GM12878 (cell line): ENCODE results near the gene ADCY9. TPM values are rescaled to one million over a fixed set of nuclear protein-coding genes. Genes with fewer than 3 reads are reported as not detected.

Experiments
- ATAC-seq: fragments of 200-7000 bp; cut with Tn5 transposase; 3 replicates; pipeline ENCODE4 v1.9.1; 2020; ENCODE audit warnings: mild to moderate bottlenecking, moderate library complexity
- BruUV-seq: library from RNA; stranded (reverse); fragments of 400-500 nt; replicated peaks from 2 replicates; lab custom pipeline; 2021; lab: Mats Ljungman, UMichigan
- CTCF ChIA-PET: fragments of 300-600 bp; sonication (Branson Sonifier 250); formaldehyde crosslinking; extraction: SDS; loops from one replicate; lab custom pipeline; 2021; ENCODE audit warnings: inconsistent platforms; lab: Yijun Ruan, JAX
- POLR2A ChIA-PET: fragments of 350-600 bp; formaldehyde crosslinking; extraction: SDS; loops from one replicate; lab custom pipeline; 2021; ENCODE audit warnings: inconsistent platforms; lab: Charles Lee
- RAD21 ChIA-PET: fragments of 300-600 bp; sonication (Branson Sonifier 250); formaldehyde crosslinking; loops from one replicate; lab custom pipeline; 2023; ENCODE audit warnings: antibody characterized with exemption; ENCODE audit not compliant: unreplicated experiment; lab: Charles Lee
- SMC1A ChIA-PET: fragments of 300-600 bp; sonication (Branson Sonifier 250); formaldehyde crosslinking; loops from one replicate; lab custom pipeline; 2023; ENCODE audit not compliant: unreplicated experiment, uncharacterized antibody; lab: Charles Lee
- DNase-seq: peaks from one replicate; pipeline ENCODE4 v3.0.0-alpha.2; 2011; ENCODE audit warnings: low read depth, low spot score
- FAIRE-seq: peaks from 3 replicates; lab custom pipeline; 2011; peaks lifted over from hg19 to GRCh38; lab: Jason Lieb, UNC
- H2AFZ ChIP-seq: 2 replicates; pipeline ENCODE4 v1.6.0; 2011; ENCODE audit warnings: low read depth, low read length, control low read depth; ENCODE audit not compliant: control insufficient read depth
- H3K27ac ChIP-seq: 2 replicates; pipeline ENCODE4 v1.5.1; 2011; ENCODE audit warnings: control low read depth; ENCODE audit not compliant: control insufficient read depth, insufficient read depth
- H3K27me3 ChIP-seq, 2 experiments: replicated peaks in 1 of 2; 2 replicates each; pipeline versions ENCODE4 v1.6.0 to v1.6.1; 2011; ENCODE audit warnings: low read length in 1 of 2; ENCODE audit not compliant: control insufficient read depth in 2 of 2, insufficient read depth in 2 of 2
- H3K36me3 ChIP-seq, 2 experiments: 2 replicates each; pipeline ENCODE4 v1.5.1; 2011; ENCODE audit warnings: low read length in 1 of 2; ENCODE audit not compliant: control insufficient read depth in 2 of 2, insufficient read depth in 2 of 2
- H3K4me1 ChIP-seq: 2 replicates; pipeline ENCODE4 v1.6.1; 2011; ENCODE audit warnings: mild to moderate bottlenecking, low read length, moderate library complexity, mixed read lengths; ENCODE audit not compliant: control insufficient read depth, insufficient read depth
- H3K4me2 ChIP-seq: 2 replicates; pipeline ENCODE4 v1.6.0; 2011; ENCODE audit warnings: control low read depth; ENCODE audit not compliant: control insufficient read depth, insufficient read depth
- H3K4me3 ChIP-seq: fragments of 200-600 bp; sonication (generic); 2 replicates; pipeline ENCODE4 v1.5.1; 2016
- H3K79me2 ChIP-seq: 2 replicates; pipeline ENCODE4 v1.6.0; 2011; ENCODE audit warnings: low read length; ENCODE audit not compliant: control insufficient read depth, insufficient read depth
- H3K9ac ChIP-seq: 2 replicates; pipeline ENCODE4 v1.8.0; 2011; ENCODE audit warnings: low read length, control low read depth, mixed read lengths; ENCODE audit not compliant: control insufficient read depth, insufficient read depth
- H3K9me3 ChIP-seq: replicated peaks from 3 replicates; pipeline ENCODE4 v1.5.1; 2011; ENCODE audit warnings: mild to moderate bottlenecking, low read length; ENCODE audit not compliant: control insufficient read depth, insufficient read depth
- H4K20me1 ChIP-seq: 2 replicates; pipeline ENCODE4 v1.6.0; 2011; ENCODE audit not compliant: control insufficient read depth, insufficient read depth
- MTA2 ChIP-seq: fragments of 450-650 bp; IDR thresholded peaks from 2 replicates; pipeline ENCODE4 v1.6.1; 2016; ENCODE audit warnings: low read depth, mild to moderate bottlenecking, moderate library complexity
- NR2C1 ChIP-seq: fragments of 450-650 bp; IDR thresholded peaks from 2 replicates; pipeline ENCODE4 v1.6.1; 2017; ENCODE audit warnings: antibody characterized with exemption, mild to moderate bottlenecking, moderate library complexity
- PBX3 ChIP-seq: IDR thresholded peaks from 2 replicates; pipeline ENCODE4 v1.6.1; 2011; ENCODE audit warnings: mild to moderate bottlenecking, low read depth, low read length, moderate library complexity; ENCODE audit not compliant: insufficient replicate concordance
- RCOR1 ChIP-seq: conservative IDR thresholded peaks from 2 replicates; pipeline ENCODE4 v1.6.1; 2012; ENCODE audit warnings: low read depth, low read length, improper control_type of control experiment
- SMC3 ChIP-seq: IDR thresholded peaks from 2 replicates; pipeline ENCODE4 v1.6.1; 2011; ENCODE audit warnings: low read length, improper control_type of control experiment, borderline replicate concordance
- TCF7 ChIP-seq: IDR thresholded peaks from 2 replicates; pipeline ENCODE4 v1.6.1; 2014; ENCODE audit warnings: antibody characterized with exemption, borderline replicate concordance
- ZBTB4 ChIP-seq: fragments of 450-650 bp; formaldehyde crosslinking; IDR thresholded peaks from 2 replicates; pipeline ENCODE4 v1.4.0; 2022; ENCODE audit warnings: mild to moderate bottlenecking, moderate library complexity
- ZNF274 ChIP-seq: IDR thresholded peaks from one replicate; pipeline ENCODE4 v1.8.0; 2011; ENCODE audit not compliant: insufficient read length, insufficient read depth
- ZNF384 ChIP-seq: IDR thresholded peaks from 2 replicates; pipeline ENCODE4 v1.6.1; 2012; ENCODE audit warnings: low read depth, mild to moderate bottlenecking, low read length, improper control_type of control experiment, borderline replicate concordance
- WGBS: methylation state at CpG from one replicate; pipeline ENCODE4 v1.1.6; 2016; ENCODE audit warnings: low lambda C conversion rate; ENCODE audit not compliant: insufficient replicate concordance, insufficient coverage; ENCODE audit errors: missing lambda C conversion rate; 5-methylcytosine and 5-hydroxymethylcytosine counted together
- in situ Hi-C: fragments of 300-500 bp; cut with MboI; formaldehyde crosslinking; loops from 9 replicates; pipeline ENCODE4 v1.14.3; 2018; ENCODE audit warnings: mixed read lengths
- intact Hi-C: fragments of 100-400 bp; cut with micrococcal nuclease; formaldehyde crosslinking; loops from one replicate; pipeline ENCODE4 v1.14.2; 2022; ENCODE audit not compliant: unreplicated experiment
- polyA plus RNA-seq, 11 experiments: library from polyadenylated mRNA; depleted of rRNA in 4 of 11; unstranded in 6 of 11; stranded (reverse) in 5 of 11; fragments of >200 nt; fragmentation: Nextera tagmentation in 4 of 11; fragmentation: Illumina TruSeq in 1 of 11; extraction: Ambion mirVana in 4 of 11; extraction: Trizol in 1 of 11; gene quantifications; 1 replicate in 1 of 11; 2 replicates in 10 of 11; pipeline versions ENCODE4 v1.2.1 to v1.2.3, GENCODE V29; 2011 to 2016; ENCODE audit warnings: inconsistent platforms in 2 of 11, missing spikeins in 2 of 11, low read depth in 1 of 11
- total RNA-seq, 4 experiments: library from RNA; depleted of rRNA in 3 of 4; stranded (reverse); fragments of >200 nt in 3 of 4; fragmentation: Illumina TruSeq in 1 of 4; extraction: Trizol in 1 of 4; gene quantifications; 2 replicates each; pipeline versions ENCODE4 v1.2.1 to v1.2.3, GENCODE V29; 2013 to 2021

The ADCY9 gene
- total and polyA plus RNA-seq, 10 of the 15 experiments (the other 5 are each of a cell fraction or from before 2014, with no cell fraction given): 0.09 to 0.41 (median 0.15) TPM; not detected in 3

GRCh38 chr16:4048481-4048880 is 67.8 kb downstream of the ADCY9 start:
- Histone ChIP-seq H3K4me3 (no peak overlapping the region), H3K4me2 (no peak overlapping the region), H3K27ac (no peak overlapping the region), H3K79me2 (no peaks in the 10 kb centered on the region), H3K27me3 (no peaks in the 10 kb centered on the region; a peak in 1 of 4 replicates), H3K9me3 (no peaks in the 10 kb centered on the region), H3K4me1 (no peaks in the 10 kb centered on the region), H2AFZ (no peak overlapping the region), H3K36me3 (no peaks in the 10 kb centered on the region), H4K20me1 (no peaks in the 10 kb centered on the region), H3K9ac (no peak overlapping the region)
- CTCF ChIA-PET: no interaction called here
- in situ Hi-C loops (no loop called here), intact Hi-C loops (no loop called here)
- WGBS: 73% methylated on average over 9 of the region's 9 CpGs
- POLR2A ChIA-PET: no interaction called here
- BruUV-seq: no TSS peak
- SMC1A ChIA-PET: no interaction called here
- ATAC-seq: no peak
- RAD21 ChIA-PET: interaction anchor here (0.5 kb wide), 1 partner anchor 63 kb away, joined by 6 read pairs; no protein-coding TSS in a partner anchor
- FAIRE-seq: no peak
- TF ChIP-seq PBX3: no peak
- TF ChIP-seq ZNF274: no peak
- no peak for TF ChIP-seq ZNF384
- no peak for TF ChIP-seq MTA2
- no peak for TF ChIP-seq SMC3
- DNase-seq: no peak

DNA sequence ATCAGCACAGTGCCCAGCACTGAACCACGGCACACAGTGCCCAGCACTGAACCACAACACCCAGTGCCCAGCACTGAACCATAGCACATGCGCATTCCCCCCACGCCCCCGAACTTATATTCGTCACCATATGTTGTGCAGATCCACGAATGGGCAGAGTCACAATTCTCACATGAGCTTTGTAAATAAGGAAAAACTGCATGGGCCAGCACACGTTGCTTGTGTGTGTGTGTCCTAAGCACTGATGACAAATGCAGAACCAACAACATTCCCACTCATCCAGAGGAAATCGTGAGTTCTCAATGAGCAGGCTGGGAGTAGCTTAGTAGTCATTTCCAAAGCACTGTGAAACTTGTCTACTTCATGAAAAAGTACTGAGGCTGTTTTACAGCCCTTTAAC is 70.0 kb downstream of the ADCY9 start:
- H2AFZ ChIP-seq: no peak overlapping the region
- no peaks in the 10 kb centered on the region for H3K4me1 ChIP-seq
- H3K79me2 ChIP-seq: no peaks in the 10 kb centered on the region
- no peak for DNase-seq
- in situ Hi-C loops (no loop called here), intact Hi-C loops (no loop called here)
- H3K4me2 ChIP-seq: no peak overlapping the region
- ChIA-PET POLR2A (interaction anchor here (1.0 kb wide), 1 partner anchor 163 kb away, joined by 3 read pairs; no protein-coding TSS in a partner anchor), CTCF (no interaction called here), RAD21 (no interaction called here)
- H3K9me3 ChIP-seq: no peaks in the 10 kb centered on the region
- no peak for ATAC-seq
- no TSS peak for BruUV-seq
- FAIRE-seq: no peak
- no peak overlapping the region for H3K9ac ChIP-seq
- no peak overlapping the region for H3K27ac ChIP-seq
- 62% methylated on average over 8 of the region's 8 CpGs for WGBS
- no peak overlapping the region for H3K4me3 ChIP-seq
- H3K27me3 ChIP-seq: no peaks in the 10 kb centered on the region; a peak in 1 of 4 replicates
- H4K20me1 ChIP-seq: no peaks in the 10 kb centered on the region
- TF ChIP-seq NR2C1 (no peak), RCOR1 (no peak), TCF7 (no peak), ZBTB4 (CRISPR knock-in tag) (no peak)
- TF ChIP-seq, all 136 proteins: peak for 0
- no peaks in the 10 kb centered on the region for H3K36me3 ChIP-seq
- SMC1A ChIA-PET: interaction anchor here (0.6 kb wide), 1 partner anchor 250 kb away, joined by 3 read pairs; no protein-coding TSS in a partner anchor
